MM.1S (cell line): ENCODE measurements around the gene AQP2.

Experiments used
- EZH2phosphoT487 ChIP-seq: fragments of 300-600 bp; sonication (generic); IDR thresholded peaks from 2 replicates; pipeline ENCODE4 v1.6.1; 2018; ENCODE audit warnings: antibody characterized with exemption, low read length
- TF ChIP-seq, protein P1 (sequence below): fragments of 300-600 bp; sonication (generic); IDR thresholded peaks from 2 replicates; pipeline ENCODE4 v1.5.1; 2016; ENCODE audit warnings: antibody characterized with exemption, low read length, mixed read lengths

DNA sequence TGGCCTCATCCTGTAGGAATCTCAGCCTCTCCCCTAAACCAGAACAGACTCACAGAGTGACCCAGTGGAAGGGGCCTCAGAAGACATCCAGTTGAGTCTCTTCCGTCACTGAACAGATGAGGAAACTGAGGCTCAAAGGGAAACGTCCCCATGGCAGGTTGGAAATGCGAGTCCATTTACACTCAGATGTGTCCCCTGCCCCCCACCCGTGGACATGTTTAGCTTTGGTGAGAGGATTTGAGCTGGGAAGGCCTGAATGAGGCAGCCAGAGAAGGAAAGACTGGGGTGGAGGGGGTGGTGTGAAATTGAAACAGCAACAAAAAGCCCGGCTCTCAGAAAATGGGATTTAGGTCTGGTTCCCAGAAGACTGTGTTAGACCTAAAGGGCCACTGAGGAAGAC lies 48.6 kb upstream of the AQP2 start:
- TF ChIP-seq, protein P1, sequence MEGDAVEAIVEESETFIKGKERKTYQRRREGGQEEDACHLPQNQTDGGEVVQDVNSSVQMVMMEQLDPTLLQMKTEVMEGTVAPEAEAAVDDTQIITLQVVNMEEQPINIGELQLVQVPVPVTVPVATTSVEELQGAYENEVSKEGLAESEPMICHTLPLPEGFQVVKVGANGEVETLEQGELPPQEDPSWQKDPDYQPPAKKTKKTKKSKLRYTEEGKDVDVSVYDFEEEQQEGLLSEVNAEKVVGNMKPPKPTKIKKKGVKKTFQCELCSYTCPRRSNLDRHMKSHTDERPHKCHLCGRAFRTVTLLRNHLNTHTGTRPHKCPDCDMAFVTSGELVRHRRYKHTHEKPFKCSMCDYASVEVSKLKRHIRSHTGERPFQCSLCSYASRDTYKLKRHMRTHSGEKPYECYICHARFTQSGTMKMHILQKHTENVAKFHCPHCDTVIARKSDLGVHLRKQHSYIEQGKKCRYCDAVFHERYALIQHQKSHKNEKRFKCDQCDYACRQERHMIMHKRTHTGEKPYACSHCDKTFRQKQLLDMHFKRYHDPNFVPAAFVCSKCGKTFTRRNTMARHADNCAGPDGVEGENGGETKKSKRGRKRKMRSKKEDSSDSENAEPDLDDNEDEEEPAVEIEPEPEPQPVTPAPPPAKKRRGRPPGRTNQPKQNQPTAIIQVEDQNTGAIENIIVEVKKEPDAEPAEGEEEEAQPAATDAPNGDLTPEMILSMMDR = no peak
- no peak for TF ChIP-seq EZH2phosphoT487
